Body of pancreas (tissue), 4 donors: ENCODE results near the gene TENM4.

Experiments used
- POLR2A ChIP-seq, 3 donors: fragments of 450-650 bp; IDR thresholded peaks; one replicate each; pipeline ENCODE4 v1.6.1; 2016; ENCODE audit warnings: antibody characterized with exemption in 3 of 3, mild to moderate bottlenecking in 2 of 3
- TF ChIP-seq, protein P1 (sequence below), 7 experiments: fragments of 450-650 bp in 4 of 7; fragments of 200-600 bp in 3 of 7; sonication (generic) in 3 of 7; IDR thresholded peaks; one replicate each; pipeline ENCODE4 v1.5.1; 2016 to 2019; ENCODE audit warnings: antibody characterized with exemption in 7 of 7

DNA sequence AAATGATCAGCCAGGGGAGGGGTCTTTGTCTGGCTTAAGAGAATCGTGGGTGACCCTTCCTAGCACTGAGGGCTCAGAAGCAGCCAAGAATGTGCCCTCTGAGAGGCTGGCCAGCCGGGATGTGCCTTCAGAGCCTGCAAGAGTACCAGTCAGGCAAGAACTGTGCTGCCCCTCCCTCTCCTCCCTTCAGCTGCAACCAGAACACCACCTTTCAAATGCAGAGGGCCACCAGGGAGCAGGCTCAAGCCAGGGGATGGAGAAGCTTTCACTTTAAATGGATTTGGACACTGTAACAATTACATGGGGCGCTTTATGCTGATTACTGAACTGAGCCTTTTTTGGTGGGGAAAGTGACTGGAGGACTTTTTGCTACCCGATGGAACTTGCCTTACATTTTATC, 44.9 kb upstream of the TENM4 start:
- TF ChIP-seq, protein P1, sequence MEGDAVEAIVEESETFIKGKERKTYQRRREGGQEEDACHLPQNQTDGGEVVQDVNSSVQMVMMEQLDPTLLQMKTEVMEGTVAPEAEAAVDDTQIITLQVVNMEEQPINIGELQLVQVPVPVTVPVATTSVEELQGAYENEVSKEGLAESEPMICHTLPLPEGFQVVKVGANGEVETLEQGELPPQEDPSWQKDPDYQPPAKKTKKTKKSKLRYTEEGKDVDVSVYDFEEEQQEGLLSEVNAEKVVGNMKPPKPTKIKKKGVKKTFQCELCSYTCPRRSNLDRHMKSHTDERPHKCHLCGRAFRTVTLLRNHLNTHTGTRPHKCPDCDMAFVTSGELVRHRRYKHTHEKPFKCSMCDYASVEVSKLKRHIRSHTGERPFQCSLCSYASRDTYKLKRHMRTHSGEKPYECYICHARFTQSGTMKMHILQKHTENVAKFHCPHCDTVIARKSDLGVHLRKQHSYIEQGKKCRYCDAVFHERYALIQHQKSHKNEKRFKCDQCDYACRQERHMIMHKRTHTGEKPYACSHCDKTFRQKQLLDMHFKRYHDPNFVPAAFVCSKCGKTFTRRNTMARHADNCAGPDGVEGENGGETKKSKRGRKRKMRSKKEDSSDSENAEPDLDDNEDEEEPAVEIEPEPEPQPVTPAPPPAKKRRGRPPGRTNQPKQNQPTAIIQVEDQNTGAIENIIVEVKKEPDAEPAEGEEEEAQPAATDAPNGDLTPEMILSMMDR (IDR thresholded peaks at IDR 0.05), result no peak
- no peak for TF ChIP-seq POLR2A (IDR thresholded peaks at IDR 0.05)
